GM19372 (cell line): Measurements from ENCODE around the gene AUTS2.

Source experiments
- ATAC-seq: cut with Tn5 transposase; IDR thresholded peaks from one replicate; pipeline ENCODE4 v1.9.1; 2021; ENCODE audit warnings: mild to moderate bottlenecking, low read depth, moderate library complexity; ENCODE audit not compliant: unreplicated experiment

The AUTS2 gene

DNA sequence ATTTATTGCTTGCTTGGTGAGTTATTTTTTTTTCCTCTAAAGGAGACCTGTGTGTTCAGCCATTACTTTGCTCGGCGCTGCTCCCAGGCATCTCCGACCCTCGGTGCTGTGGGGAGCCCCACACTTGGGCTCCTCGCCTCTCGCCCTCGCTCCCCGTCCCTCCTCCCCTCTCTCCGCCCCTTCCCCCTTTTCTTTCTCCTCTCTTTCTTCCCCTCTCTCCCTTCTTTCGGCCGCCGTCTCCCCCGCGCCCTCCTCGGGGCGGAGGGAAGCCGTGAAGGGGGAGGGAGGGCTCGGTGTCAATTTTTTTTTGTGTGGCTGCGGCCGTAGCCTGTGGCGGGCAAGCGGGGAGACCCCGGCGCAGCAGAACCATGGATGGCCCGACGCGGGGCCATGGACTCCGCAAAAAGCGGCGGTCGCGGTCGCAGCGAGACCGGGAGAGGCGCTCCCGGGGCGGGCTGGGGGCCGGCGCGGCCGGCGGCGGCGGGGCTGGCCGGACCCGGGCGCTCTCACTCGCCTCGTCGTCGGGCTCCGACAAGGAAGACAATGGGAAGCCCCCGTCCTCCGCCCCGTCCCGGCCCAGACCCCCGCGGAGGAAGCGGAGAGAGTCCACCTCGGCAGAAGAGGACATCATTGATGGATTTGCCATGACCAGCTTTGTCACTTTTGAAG is 1.1 kb downstream of the AUTS2 start:
- no peak for ATAC-seq

GRCh38 chr7:69599955-69600709 is 1.9 kb downstream of the AUTS2 start:
- no peak for ATAC-seq

- no peak for ATAC-seq
Observed at GRCh38 chr7:69600710-69601519, 2.6 kb downstream of the AUTS2 start.

GRCh38 chr7:69602522-69602921 is 4.2 kb downstream of the AUTS2 start:
- ATAC-seq = no peak

- ATAC-seq = no peak
Observed at GRCh38 chr7:69603351-69603750, 5.1 kb downstream of the AUTS2 start.

DNA sequence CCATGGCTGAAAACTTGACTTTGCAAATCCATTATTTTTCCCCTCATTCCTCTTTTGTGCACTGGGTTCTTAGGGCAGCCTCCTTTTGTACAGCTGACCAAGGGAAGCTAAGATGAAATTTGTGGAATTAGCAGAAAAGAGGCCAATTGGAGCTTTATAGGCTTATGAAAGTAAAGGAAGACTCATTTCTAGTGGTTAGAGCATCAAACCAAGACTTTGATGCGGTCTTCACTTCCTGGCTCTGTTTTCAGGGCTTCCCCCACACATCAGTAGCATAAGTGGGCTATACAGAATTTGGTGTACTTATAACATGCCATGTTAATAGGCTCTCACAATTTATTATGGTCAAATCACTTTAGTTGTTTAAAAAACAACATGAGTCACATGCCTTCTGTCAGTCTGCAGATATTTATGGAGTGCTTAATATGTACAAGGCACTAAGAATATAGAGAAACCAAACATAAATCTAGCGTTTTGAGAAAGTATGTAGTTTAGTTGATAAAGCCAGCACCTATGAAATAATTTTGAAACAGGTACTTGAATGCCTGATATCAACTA is 5.7 kb downstream of the AUTS2 start:
- ATAC-seq = no peak

DNA sequence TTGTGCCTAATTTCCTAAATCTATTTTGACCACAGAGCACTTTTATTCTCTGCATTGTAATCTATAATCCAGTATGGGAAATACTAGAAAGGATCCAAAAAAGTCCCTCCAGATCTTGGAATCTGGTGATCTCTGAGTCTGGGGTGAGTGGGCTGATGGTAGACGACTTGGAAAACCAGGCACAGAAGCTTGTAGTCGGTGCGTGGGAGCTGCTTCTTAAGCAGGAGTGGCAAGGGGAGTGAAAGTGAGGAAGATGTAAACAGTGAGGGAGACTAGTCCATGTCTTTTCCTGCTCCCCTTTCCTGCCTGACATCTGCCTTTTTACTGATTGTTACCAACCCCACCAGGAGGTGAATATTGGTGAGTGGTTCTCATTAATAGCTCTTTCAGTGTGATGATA is 6.8 kb downstream of the AUTS2 start:
- ATAC-seq = no peak

- no peak for ATAC-seq
Observed at GRCh38 chr7:69605546-69605945, 7.3 kb downstream of the AUTS2 start.

GRCh38 chr7:69608049-69608448 is 9.8 kb downstream of the AUTS2 start:
- no peak for ATAC-seq

- no peak for ATAC-seq
Observed at GRCh38 chr7:69608878-69609277, 10.6 kb downstream of the AUTS2 start.

DNA sequence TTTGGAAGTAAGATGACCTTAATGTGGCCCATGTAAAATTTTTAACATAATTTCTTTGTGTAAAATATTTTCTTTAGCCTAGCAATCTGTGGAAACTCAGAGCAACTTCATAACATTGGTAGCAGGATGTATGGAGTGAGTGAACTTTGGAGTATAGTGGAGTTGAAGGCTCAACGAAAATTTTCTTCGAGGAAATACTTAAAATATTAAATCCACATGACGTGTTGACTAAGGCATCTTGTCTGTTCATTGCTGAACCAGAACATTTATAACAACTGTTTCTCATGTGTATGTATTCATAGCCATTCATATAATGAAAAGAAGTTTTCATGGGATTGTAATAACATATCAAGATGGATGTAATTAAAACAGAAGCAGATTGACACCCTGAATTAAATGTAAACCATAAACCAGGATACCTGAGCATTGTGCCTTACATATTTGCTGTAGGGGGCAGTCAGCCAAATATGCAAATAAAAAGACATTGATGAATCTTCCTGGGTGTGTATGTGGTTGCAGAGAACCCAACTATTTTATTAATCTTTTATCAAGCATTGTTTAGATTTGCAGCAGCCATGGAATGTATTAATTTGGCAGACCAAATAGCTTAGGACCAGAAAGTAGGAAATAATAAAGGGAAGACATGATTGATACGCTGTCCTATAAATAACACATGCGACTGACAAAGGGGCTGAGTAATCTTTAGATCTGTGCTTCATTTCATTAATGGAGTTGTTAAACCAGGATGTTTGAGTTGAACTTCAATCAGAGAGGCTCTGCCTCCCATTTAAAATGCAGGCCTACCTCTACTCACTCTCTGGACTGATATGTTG is 11.5 kb downstream of the AUTS2 start:
- ATAC-seq = no peak

DNA sequence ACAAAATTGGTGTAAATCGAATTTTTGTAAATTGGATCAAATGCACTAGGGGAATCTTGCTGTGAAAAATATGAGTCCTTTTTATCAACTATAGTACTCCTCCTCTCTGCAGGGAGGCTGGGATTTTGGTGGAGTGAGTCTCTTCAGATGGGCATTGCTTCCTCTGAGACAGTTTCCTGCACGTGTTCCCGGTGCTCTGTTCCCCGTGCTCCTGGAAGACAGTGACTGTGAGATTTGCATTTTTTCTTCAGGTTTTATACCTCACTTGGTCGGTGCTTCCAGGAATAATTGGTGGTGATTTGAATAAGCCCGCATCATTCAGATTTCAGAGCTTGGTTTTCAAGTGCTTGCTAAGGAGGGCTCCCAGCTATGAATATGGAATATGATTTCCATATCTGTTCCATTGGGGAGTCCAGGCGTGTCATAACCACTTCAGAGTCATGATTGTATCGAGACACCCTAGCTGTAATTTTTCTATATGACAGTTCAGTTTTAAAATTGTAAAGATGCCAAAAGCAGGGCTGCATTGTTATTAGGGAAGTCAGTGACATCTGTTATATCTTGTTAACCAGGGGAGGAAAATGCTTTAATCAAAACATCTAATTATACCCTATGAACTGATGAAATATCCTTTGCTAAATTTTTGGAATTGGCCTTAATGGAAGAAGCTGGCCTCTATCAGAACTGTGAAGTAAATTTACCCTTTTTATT is 12.3 kb downstream of the AUTS2 start:
- no peak for ATAC-seq

- no peak for ATAC-seq
Observed at GRCh38 chr7:69612981-69613380, 14.7 kb downstream of the AUTS2 start.

GRCh38 chr7:69613846-69614245 is 15.6 kb downstream of the AUTS2 start:
- no peak for ATAC-seq

GRCh38 chr7:69615685-69616084 is 17.4 kb downstream of the AUTS2 start:
- ATAC-seq = no peak

- no peak for ATAC-seq
Observed at GRCh38 chr7:69617364-69617763, 19.1 kb downstream of the AUTS2 start.

GRCh38 chr7:69619054-69619453 is 20.8 kb downstream of the AUTS2 start:
- ATAC-seq = no peak

- ATAC-seq = no peak
Observed at GRCh38 chr7:69619635-69620034, 21.4 kb downstream of the AUTS2 start.

GRCh38 chr7:69620063-69620462 is 21.8 kb downstream of the AUTS2 start:
- no peak for ATAC-seq

- ATAC-seq = no peak
Observed at GRCh38 chr7:69620650-69621049, 22.4 kb downstream of the AUTS2 start.
